Neural cell (in vitro differentiated cells): ENCODE measurements around the gene PARVG. TPM values are rescaled to one million over a fixed set of nuclear protein-coding genes. Genes with fewer than 3 reads are reported as not detected.

Experiments
- H2AFZ ChIP-seq: fragments of 200-600, 300-800 bp; sonication (generic), shearing (Covaris generic); 2 replicates; pipeline ENCODE4 v1.6.0; 2014; ENCODE audit warnings: low read depth, mild to moderate bottlenecking, antibody characterized with exemption, low read length, moderate library complexity
- H3F3A ChIP-seq: fragments of 200-600 bp; shearing (Covaris generic); 2 replicates; pipeline ENCODE4 v1.6.1; 2016; ENCODE audit warnings: mild to moderate bottlenecking, moderate library complexity, mixed read lengths, antibody characterized with exemption, low read length; ENCODE audit not compliant: insufficient read depth, poor library complexity, severe bottlenecking
- H3K27ac ChIP-seq: fragments of 200-600, 300-800 bp; sonication (generic), shearing (Covaris generic); 2 replicates; pipeline ENCODE4 v1.5.1; 2014; ENCODE audit warnings: mild to moderate bottlenecking, low read length, moderate library complexity
- H3K27me3 ChIP-seq: fragments of 300-800, 200-600 bp; sonication (generic), shearing (Covaris generic); 2 replicates; pipeline ENCODE4 v1.6.0; 2014; ENCODE audit warnings: mild to moderate bottlenecking, low read depth, low read length, moderate library complexity; ENCODE audit not compliant: insufficient read depth
- H3K36me3 ChIP-seq: fragments of 300-800, 200-600 bp; sonication (generic), shearing (Covaris generic); 2 replicates; pipeline ENCODE4 v1.5.1; 2014; ENCODE audit warnings: mild to moderate bottlenecking, antibody characterized with exemption, low read length, moderate library complexity; ENCODE audit not compliant: insufficient read depth
- H3K4me2 ChIP-seq: fragments of 300-800, 200-600 bp; sonication (generic), shearing (Covaris generic); 2 replicates; pipeline ENCODE4 v1.6.0; 2014; ENCODE audit warnings: mild to moderate bottlenecking, low read length
- H3K4me3 ChIP-seq: fragments of 300-800, 200-600 bp; sonication (generic), shearing (Covaris generic); 2 replicates; pipeline ENCODE4 v1.5.1; 2014; ENCODE audit warnings: mild to moderate bottlenecking, low read length, moderate library complexity
- H3K79me2 ChIP-seq: fragments of 200-600 bp; shearing (Covaris generic); replicated peaks from 2 replicates; pipeline ENCODE4 v1.6.0; 2014; ENCODE audit warnings: mild to moderate bottlenecking, low read length, moderate library complexity; ENCODE audit not compliant: insufficient read depth
- H3K9ac ChIP-seq: fragments of 300-800, 200-600 bp; sonication (generic), shearing (Covaris generic); 2 replicates; pipeline ENCODE4 v1.6.1; 2016; ENCODE audit warnings: mild to moderate bottlenecking, low read length, mixed read lengths
- H3K9me2 ChIP-seq: fragments of 200-600 bp; shearing (Covaris generic); 2 replicates; pipeline ENCODE4 v1.6.1; 2016; ENCODE audit warnings: mild to moderate bottlenecking, low read length, mixed read lengths; ENCODE audit not compliant: insufficient read depth
- H3K9me3 ChIP-seq: fragments of 200-600, 300-800 bp; sonication (generic), shearing (Covaris generic); 2 replicates; pipeline ENCODE4 v1.6.1; 2016; ENCODE audit warnings: mild to moderate bottlenecking, mixed run types, low read length, moderate library complexity, mixed read lengths
- H4K20me1 ChIP-seq: fragments of 200-600 bp; shearing (Covaris generic); 2 replicates; pipeline ENCODE4 v1.6.1; 2016; ENCODE audit warnings: mild to moderate bottlenecking, mixed run types; ENCODE audit not compliant: insufficient read depth
- EP300 ChIP-seq: fragments of 450-650 bp; conservative IDR thresholded peaks from 2 replicates; pipeline ENCODE4 v1.6.1; 2014; ENCODE audit warnings: antibody characterized with exemption, mild to moderate bottlenecking, moderate library complexity; ENCODE audit not compliant: poor library complexity, severe bottlenecking
- EZH2 ChIP-seq: fragments of 200-600, 300-800 bp; shearing (Covaris generic), sonication (generic); IDR thresholded peaks from 2 replicates; pipeline ENCODE4 v1.6.1; 2014; ENCODE audit warnings: antibody characterized with exemption, low read length, borderline replicate concordance, mild to moderate bottlenecking; ENCODE audit not compliant: insufficient read depth, poor library complexity, severe bottlenecking
- MXI1 ChIP-seq: fragments of 450-650 bp; conservative IDR thresholded peaks from 2 replicates; pipeline ENCODE4 v1.6.1; 2014; ENCODE audit warnings: antibody characterized with exemption, mild to moderate bottlenecking; ENCODE audit not compliant: poor library complexity, severe bottlenecking
- POLR2AphosphoS5 ChIP-seq: IDR thresholded peaks from 2 replicates; pipeline ENCODE4 v1.6.1; 2012
- RAD21 ChIP-seq: fragments of 450-650 bp; conservative IDR thresholded peaks from 2 replicates; pipeline ENCODE4 v1.6.1; 2014; ENCODE audit warnings: antibody characterized with exemption, mild to moderate bottlenecking, moderate library complexity
- SMC3 ChIP-seq: fragments of 450-650 bp; conservative IDR thresholded peaks from 2 replicates; pipeline ENCODE4 v1.6.1; 2014; ENCODE audit warnings: antibody characterized with exemption, mild to moderate bottlenecking, moderate library complexity; ENCODE audit not compliant: poor library complexity
- TAF1 ChIP-seq: IDR thresholded peaks from 2 replicates; pipeline ENCODE4 v1.6.1; 2012; ENCODE audit warnings: low read depth
- polyA plus RNA-seq: library from polyadenylated mRNA; depleted of rRNA; stranded (reverse); fragments of >200 nt; gene quantifications from 2 replicates; pipeline ENCODE4 v1.2.3, GENCODE V29; 2014
- TF ChIP-seq, protein P1 (sequence below): fragments of 450-650 bp; IDR thresholded peaks from 2 replicates; pipeline ENCODE4 v1.5.1; 2014; ENCODE audit warnings: antibody characterized with exemption, mild to moderate bottlenecking, moderate library complexity; ENCODE audit not compliant: poor library complexity, severe bottlenecking
- TF ChIP-seq, protein P2 (sequence below): IDR thresholded peaks from 2 replicates; pipeline ENCODE4 v1.6.1; 2012; ENCODE audit warnings: borderline replicate concordance

The PARVG gene
- polyA plus RNA-seq, 1 donor from 2014 or later: not detected

DNA sequence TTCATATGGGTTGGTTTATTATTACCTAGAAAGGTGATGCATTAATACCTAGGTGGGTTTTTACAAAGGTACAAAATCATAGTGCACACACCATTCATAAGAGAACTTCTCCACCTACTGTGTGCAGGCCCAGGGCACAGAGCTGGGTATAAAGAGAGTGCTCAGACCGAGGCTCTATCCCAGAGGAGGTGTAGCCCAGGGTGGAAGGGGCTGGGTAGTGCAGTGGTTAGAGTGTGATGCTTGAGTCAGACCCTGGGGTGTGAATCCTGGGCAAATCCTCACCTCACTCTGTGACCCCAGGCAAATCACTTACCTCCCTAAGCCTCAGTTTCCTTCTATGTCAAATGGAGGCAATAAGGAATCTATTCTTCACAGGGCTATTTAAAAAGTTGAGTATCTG lies 32.2 kb downstream of the PARVG start:
- H3K9me3 ChIP-seq: peaks cover 10% of the 10 kb centered on the region
- TF ChIP-seq SMC3: no peak
- no peak for TF ChIP-seq EZH2
- TF ChIP-seq, protein P1, sequence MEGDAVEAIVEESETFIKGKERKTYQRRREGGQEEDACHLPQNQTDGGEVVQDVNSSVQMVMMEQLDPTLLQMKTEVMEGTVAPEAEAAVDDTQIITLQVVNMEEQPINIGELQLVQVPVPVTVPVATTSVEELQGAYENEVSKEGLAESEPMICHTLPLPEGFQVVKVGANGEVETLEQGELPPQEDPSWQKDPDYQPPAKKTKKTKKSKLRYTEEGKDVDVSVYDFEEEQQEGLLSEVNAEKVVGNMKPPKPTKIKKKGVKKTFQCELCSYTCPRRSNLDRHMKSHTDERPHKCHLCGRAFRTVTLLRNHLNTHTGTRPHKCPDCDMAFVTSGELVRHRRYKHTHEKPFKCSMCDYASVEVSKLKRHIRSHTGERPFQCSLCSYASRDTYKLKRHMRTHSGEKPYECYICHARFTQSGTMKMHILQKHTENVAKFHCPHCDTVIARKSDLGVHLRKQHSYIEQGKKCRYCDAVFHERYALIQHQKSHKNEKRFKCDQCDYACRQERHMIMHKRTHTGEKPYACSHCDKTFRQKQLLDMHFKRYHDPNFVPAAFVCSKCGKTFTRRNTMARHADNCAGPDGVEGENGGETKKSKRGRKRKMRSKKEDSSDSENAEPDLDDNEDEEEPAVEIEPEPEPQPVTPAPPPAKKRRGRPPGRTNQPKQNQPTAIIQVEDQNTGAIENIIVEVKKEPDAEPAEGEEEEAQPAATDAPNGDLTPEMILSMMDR: no peak
- no peak for TF ChIP-seq RAD21
- TF ChIP-seq TAF1: no peak
- no peak for TF ChIP-seq POLR2AphosphoS5
- TF ChIP-seq, protein P2, sequence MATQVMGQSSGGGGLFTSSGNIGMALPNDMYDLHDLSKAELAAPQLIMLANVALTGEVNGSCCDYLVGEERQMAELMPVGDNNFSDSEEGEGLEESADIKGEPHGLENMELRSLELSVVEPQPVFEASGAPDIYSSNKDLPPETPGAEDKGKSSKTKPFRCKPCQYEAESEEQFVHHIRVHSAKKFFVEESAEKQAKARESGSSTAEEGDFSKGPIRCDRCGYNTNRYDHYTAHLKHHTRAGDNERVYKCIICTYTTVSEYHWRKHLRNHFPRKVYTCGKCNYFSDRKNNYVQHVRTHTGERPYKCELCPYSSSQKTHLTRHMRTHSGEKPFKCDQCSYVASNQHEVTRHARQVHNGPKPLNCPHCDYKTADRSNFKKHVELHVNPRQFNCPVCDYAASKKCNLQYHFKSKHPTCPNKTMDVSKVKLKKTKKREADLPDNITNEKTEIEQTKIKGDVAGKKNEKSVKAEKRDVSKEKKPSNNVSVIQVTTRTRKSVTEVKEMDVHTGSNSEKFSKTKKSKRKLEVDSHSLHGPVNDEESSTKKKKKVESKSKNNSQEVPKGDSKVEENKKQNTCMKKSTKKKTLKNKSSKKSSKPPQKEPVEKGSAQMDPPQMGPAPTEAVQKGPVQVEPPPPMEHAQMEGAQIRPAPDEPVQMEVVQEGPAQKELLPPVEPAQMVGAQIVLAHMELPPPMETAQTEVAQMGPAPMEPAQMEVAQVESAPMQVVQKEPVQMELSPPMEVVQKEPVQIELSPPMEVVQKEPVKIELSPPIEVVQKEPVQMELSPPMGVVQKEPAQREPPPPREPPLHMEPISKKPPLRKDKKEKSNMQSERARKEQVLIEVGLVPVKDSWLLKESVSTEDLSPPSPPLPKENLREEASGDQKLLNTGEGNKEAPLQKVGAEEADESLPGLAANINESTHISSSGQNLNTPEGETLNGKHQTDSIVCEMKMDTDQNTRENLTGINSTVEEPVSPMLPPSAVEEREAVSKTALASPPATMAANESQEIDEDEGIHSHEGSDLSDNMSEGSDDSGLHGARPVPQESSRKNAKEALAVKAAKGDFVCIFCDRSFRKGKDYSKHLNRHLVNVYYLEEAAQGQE: no peak
- no peak for TF ChIP-seq EP300
- TF ChIP-seq MXI1: no peak
- no peaks in the 10 kb centered on the region for H4K20me1 ChIP-seq
- no peak overlapping the region for H2AFZ ChIP-seq
- H3K4me3 ChIP-seq: no peak overlapping the region
- H3K9me2 ChIP-seq: no peaks in the 10 kb centered on the region
- no peaks in the 10 kb centered on the region for H3F3A ChIP-seq
- H3K79me2 ChIP-seq: no peaks in the 10 kb centered on the region
- H3K36me3 ChIP-seq: no peaks in the 10 kb centered on the region
- H3K9ac ChIP-seq: no peak overlapping the region
- no peaks in the 10 kb centered on the region for H3K27me3 ChIP-seq
- H3K4me2 ChIP-seq: no peak overlapping the region
- no peak overlapping the region for H3K27ac ChIP-seq

DNA sequence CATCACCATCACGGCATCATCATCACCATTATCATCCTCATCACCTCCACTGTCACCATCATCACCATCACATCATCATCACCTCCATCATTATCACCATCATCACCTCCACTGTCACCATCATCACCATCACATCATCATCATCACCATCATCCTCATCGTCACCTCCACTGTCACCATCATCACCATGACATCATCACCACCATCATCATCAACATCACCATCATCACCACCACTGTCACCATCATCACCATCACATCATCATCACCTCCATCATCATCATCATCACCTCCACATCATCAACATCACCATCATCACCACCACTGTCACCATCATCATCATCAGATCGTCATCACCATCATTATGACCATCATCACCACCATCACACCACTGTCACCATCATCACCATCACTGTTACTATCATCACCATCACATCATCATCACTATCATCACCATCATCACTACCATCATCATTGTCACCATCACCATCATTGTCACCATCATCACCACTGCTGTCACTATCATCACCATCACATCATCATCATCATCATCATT lies 32.8 kb downstream of the PARVG start:
- Histone ChIP-seq H3K27ac (no peak overlapping the region), H3K4me3 (no peak overlapping the region), H3K9ac (no peak overlapping the region), H3F3A (no peaks in the 10 kb centered on the region), H3K36me3 (no peaks in the 10 kb centered on the region), H3K4me2 (no peak overlapping the region), H3K79me2 (no peaks in the 10 kb centered on the region), H3K9me3 (peaks cover 10% of the 10 kb centered on the region), H4K20me1 (no peaks in the 10 kb centered on the region), H3K9me2 (no peaks in the 10 kb centered on the region), H2AFZ (no peak overlapping the region), H3K27me3 (no peaks in the 10 kb centered on the region)
- TF ChIP-seq RAD21 (no peak), EP300 (no peak), TAF1 (no peak), EZH2 (no peak), MXI1 (no peak), SMC3 (no peak), POLR2AphosphoS5 (no peak)
- TF ChIP-seq, protein P1: no peak
- TF ChIP-seq, protein P2: no peak
